Smooth muscle cell (in vitro differentiated cells): ENCODE results near the gene HOXB2. TPM values are rescaled to one million over a fixed set of nuclear protein-coding genes. Genes with fewer than 3 reads are reported as not detected.
"Not testable (repeated sequence)": the region's sequence is repeated elsewhere in the genome, so short reads cannot be mapped to it uniquely, and the experiment has no call there.

ENCODE experiments used
- DNase-seq: peaks from one replicate; lab custom pipeline; 2025; ENCODE audit not compliant: unreplicated experiment; lab: John Stamatoyannopoulos, UW
- H2AFZ ChIP-seq: fragments of 200-600 bp; sonication (generic); 2 replicates; pipeline ENCODE4 v1.6.0; 2016; ENCODE audit warnings: antibody characterized with exemption, low read depth, mild to moderate bottlenecking
- H3F3A ChIP-seq: fragments of 200-600 bp; sonication (generic); 2 replicates; pipeline ENCODE4 v1.6.0; 2017; ENCODE audit warnings: antibody characterized with exemption, low read depth
- H3K27ac ChIP-seq: fragments of 200-600 bp; sonication (generic); 2 replicates; pipeline ENCODE4 v1.5.1; 2016; ENCODE audit warnings: low read depth, mild to moderate bottlenecking
- H3K27me3 ChIP-seq: fragments of 200-600 bp; sonication (generic); 2 replicates; pipeline ENCODE4 v1.6.1; 2016; ENCODE audit warnings: low read depth, mild to moderate bottlenecking
- H3K36me3 ChIP-seq: fragments of 200-600 bp; sonication (generic); 2 replicates; pipeline ENCODE4 v1.5.1; 2016; ENCODE audit warnings: low read depth
- H3K4me1 ChIP-seq: fragments of 200-600 bp; sonication (generic); 2 replicates; pipeline ENCODE4 v1.5.1; 2016; ENCODE audit warnings: low read depth
- H3K4me2 ChIP-seq: fragments of 200-600 bp; sonication (generic); 2 replicates; pipeline ENCODE4 v1.6.0; 2016; ENCODE audit warnings: mild to moderate bottlenecking
- H3K4me3 ChIP-seq: fragments of 200-600 bp; sonication (generic); 2 replicates; pipeline ENCODE4 v1.5.1; 2016; ENCODE audit warnings: mild to moderate bottlenecking
- H3K79me2 ChIP-seq: fragments of 200-600 bp; sonication (generic); 2 replicates; pipeline ENCODE4 v1.6.0; 2016; ENCODE audit warnings: low read depth, mild to moderate bottlenecking
- H3K9ac ChIP-seq: fragments of 200-600 bp; sonication (generic); 2 replicates; pipeline ENCODE4 v1.6.0; 2016; ENCODE audit warnings: low read depth
- H3K9me3 ChIP-seq: fragments of 200-600 bp; sonication (generic); replicated peaks from 2 replicates; pipeline ENCODE4 v1.5.1; 2016; ENCODE audit warnings: low read depth
- H4K20me1 ChIP-seq: fragments of 200-600 bp; sonication (generic); 2 replicates; pipeline ENCODE4 v1.6.0; 2016; ENCODE audit warnings: low read depth
- WGBS: methylation state at CpG from one replicate; pipeline ENCODE4 v1.1.7; 2016; ENCODE audit warnings: low lambda C conversion rate; 5-methylcytosine and 5-hydroxymethylcytosine counted together
- polyA plus RNA-seq: library from polyadenylated mRNA; unstranded; fragments of >200 nt; fragmentation: Nextera tagmentation; extraction: Ambion mirVana; gene quantifications from 2 replicates; pipeline ENCODE4 v1.2.1, GENCODE V29; 2016
- total RNA-seq: library from RNA; depleted of rRNA; stranded (reverse); fragments of >200 nt; gene quantifications from 2 replicates; pipeline ENCODE4 v1.2.3, GENCODE V29; 2014
- TF ChIP-seq, protein P1 (sequence below): fragments of 200-600 bp; sonication (generic); IDR thresholded peaks from 2 replicates; pipeline ENCODE4 v1.5.1; 2017; ENCODE audit warnings: borderline replicate concordance, mild to moderate bottlenecking, antibody characterized with exemption; ENCODE audit not compliant: insufficient read depth, poor library complexity, severe bottlenecking

The HOXB2 gene
- total and polyA plus RNA-seq, 2 experiments from 2014 or later = 26.5 to 40.4 TPM

DNA sequence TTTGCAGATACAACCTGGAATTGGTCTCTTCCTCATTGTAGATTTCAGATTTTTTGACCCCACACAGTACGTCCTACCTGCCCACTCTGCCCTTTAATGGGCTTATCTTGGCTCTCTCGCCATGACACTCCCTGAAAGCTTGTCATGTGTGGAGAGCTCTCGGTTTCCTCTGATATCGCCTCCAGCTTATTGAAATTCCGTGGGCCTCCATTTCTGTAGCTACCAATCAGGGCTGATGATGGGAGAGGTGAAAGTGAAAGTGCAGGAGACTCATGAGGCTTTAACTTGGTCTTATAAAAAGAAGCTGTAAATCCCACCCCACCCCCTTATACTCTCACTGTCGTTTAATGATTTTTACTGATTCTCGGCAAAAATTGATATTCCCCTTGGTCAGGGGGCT is 31.8 kb downstream of the HOXB2 start:
- WGBS = 74% methylated on average over 7 of the region's 7 CpGs
- Histone ChIP-seq H3K9ac (no peak overlapping the region), H3K79me2 (no peaks in the 10 kb centered on the region), H3K9me3 (no peaks in the 10 kb centered on the region), H3F3A (peaks cover 8% of the 10 kb centered on the region), H3K27me3 (peaks cover 14% of the 10 kb centered on the region), H2AFZ (no peak overlapping the region), H3K36me3 (no peaks in the 10 kb centered on the region), H3K4me3 (no peak overlapping the region), H4K20me1 (no peaks in the 10 kb centered on the region), H3K4me1 (peaks cover 4% of the 10 kb centered on the region), H3K27ac (no peak overlapping the region), H3K4me2 (no peak overlapping the region)
- TF ChIP-seq, protein P1, sequence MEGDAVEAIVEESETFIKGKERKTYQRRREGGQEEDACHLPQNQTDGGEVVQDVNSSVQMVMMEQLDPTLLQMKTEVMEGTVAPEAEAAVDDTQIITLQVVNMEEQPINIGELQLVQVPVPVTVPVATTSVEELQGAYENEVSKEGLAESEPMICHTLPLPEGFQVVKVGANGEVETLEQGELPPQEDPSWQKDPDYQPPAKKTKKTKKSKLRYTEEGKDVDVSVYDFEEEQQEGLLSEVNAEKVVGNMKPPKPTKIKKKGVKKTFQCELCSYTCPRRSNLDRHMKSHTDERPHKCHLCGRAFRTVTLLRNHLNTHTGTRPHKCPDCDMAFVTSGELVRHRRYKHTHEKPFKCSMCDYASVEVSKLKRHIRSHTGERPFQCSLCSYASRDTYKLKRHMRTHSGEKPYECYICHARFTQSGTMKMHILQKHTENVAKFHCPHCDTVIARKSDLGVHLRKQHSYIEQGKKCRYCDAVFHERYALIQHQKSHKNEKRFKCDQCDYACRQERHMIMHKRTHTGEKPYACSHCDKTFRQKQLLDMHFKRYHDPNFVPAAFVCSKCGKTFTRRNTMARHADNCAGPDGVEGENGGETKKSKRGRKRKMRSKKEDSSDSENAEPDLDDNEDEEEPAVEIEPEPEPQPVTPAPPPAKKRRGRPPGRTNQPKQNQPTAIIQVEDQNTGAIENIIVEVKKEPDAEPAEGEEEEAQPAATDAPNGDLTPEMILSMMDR = no peak
- DNase-seq = no peak

DNA sequence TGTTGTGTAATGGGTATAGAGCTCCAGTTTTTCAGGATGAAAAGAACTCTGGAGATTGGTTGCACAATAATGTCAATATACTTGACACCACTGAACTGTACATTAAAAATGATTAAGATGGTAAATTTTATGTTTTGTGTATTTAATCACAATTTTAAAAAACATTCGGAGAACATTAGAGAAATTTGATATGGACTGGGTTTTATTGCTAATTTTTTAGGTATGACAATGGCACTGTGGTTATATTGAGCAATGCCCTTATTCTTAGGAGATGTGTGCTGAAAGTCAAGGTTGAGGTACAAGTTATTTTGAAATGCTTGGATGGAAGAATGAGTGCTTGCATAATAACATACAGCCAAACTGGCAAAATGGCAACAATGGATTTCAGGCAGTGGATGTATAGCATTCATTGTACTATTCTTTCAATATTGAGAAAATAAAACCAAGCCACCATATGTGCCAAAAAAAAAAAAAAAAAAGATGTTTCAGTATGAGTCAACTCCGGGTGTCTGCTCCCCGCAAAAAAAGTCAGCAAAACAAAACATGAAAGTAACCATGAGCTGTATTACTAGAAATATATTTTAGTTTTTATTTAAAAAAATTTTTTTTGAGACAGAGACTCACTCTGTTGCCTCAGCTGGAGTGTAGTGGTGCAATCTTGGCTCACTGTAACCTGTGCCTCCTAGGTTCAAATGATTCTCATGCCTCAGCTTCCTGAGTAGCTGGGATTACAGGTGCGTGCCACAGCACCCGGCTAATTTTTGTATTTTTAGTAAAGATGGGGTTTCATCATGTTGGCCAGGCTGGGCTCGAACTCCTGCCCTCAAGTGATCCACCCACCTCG is 33.9 kb downstream of the HOXB2 start:
- H3K36me3 ChIP-seq = no peaks in the 10 kb centered on the region

DNA sequence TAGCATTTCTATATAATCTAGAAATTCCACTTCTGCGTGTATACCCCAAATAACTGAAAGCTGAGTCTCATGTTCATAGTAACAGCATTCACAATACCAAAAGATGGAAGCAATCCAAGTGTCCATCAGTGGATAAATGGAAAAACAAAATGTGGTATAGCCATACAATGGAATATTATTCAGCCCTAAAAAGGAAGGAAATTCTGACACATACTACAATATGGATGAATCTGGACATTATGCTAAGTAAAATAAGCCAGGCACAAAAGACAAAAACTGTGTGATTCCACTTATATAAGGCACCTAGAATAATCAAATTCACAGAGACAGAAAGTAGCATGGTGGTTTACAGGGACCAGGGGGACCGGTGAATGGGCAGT is 34.5 kb downstream of the HOXB2 start:
- no peak overlapping the region for H2AFZ ChIP-seq
- peaks cover 5% of the 10 kb centered on the region for H3F3A ChIP-seq
- peaks cover 4% of the 10 kb centered on the region for H3K27me3 ChIP-seq
- 97% methylated on average over 2 of the region's 2 CpGs for WGBS
- H4K20me1 ChIP-seq = no peaks in the 10 kb centered on the region
- H3K36me3 ChIP-seq = no peaks in the 10 kb centered on the region
- H3K79me2 ChIP-seq = no peaks in the 10 kb centered on the region
- TF ChIP-seq, protein P1 = no peak
- H3K4me1 ChIP-seq = no peaks in the 10 kb centered on the region
- H3K9ac ChIP-seq = no peak overlapping the region
- no peaks in the 10 kb centered on the region for H3K9me3 ChIP-seq
- H3K4me2 ChIP-seq = no peak overlapping the region
- no peak overlapping the region for H3K27ac ChIP-seq
- DNase-seq = no peak
- H3K4me3 ChIP-seq = no peak overlapping the region

More for the DNA sequence above, 33.9 kb downstream of the HOXB2 start:
- H3K4me3 ChIP-seq = no peak overlapping the region
- no peaks in the 10 kb centered on the region for H3K4me1 ChIP-seq
- H2AFZ ChIP-seq = no peak overlapping the region
- H3F3A ChIP-seq = peaks cover 4% of the 10 kb centered on the region
- H3K27me3 ChIP-seq = peaks cover 4% of the 10 kb centered on the region
- H3K79me2 ChIP-seq = no peaks in the 10 kb centered on the region
- WGBS = 88% methylated on average over 7 of the region's 7 CpGs
- TF ChIP-seq, protein P1 = no peak
- H3K27ac ChIP-seq = no peak overlapping the region
- no peak overlapping the region for H3K4me2 ChIP-seq
- no peaks in the 10 kb centered on the region for H3K9me3 ChIP-seq
- no peaks in the 10 kb centered on the region for H4K20me1 ChIP-seq
- no peak overlapping the region for H3K9ac ChIP-seq
- DNase-seq = no peak

DNA sequence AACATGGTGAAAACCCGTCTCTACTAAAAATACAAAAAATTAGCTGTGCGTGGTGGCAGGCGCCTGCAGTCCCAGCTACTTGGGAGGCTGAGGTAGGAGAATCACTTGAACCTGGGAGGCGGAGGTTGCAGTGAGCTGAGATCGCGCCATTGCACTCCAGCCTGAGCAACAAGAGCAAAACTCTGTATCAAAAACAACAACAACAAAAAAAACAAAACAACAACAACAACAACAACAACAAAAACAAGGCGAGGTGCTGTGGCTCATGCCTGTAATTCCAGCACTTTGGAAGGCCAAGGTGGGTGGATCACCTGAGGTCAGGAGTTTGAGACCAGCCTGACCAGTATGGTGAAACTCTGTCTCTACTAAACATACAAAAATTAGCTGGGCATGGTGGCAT is 35.2 kb downstream of the HOXB2 start:
- not testable (repeated sequence) for H3K4me3 ChIP-seq, H3K9ac ChIP-seq, H3K27me3 ChIP-seq, H3K4me2 ChIP-seq, H3K9me3 ChIP-seq, H3K4me1 ChIP-seq, H3F3A ChIP-seq, H2AFZ ChIP-seq, H3K36me3 ChIP-seq, H3K27ac ChIP-seq, DNase-seq, H4K20me1 ChIP-seq, H3K79me2 ChIP-seq
- WGBS = 97% methylated on average over 7 of the region's 7 CpGs
